Mucosa of descending colon (tissue), 3 donors: ENCODE results near the gene CAMK2D. TPM values are rescaled to one million over a fixed set of nuclear protein-coding genes. Genes with fewer than 3 reads are reported as not detected.

Experiments
- ATAC-seq: fragments of 200-7000 bp; cut with Tn5 transposase; one replicate; pipeline ENCODE4 v1.9.1; 2020; ENCODE audit warnings: mild to moderate bottlenecking, moderate library complexity
- DNase-seq, 3 donors: peaks; one replicate each; pipeline ENCODE4 v3.0.0-alpha.2; 2020
- H3K36me3 ChIP-seq: fragments of 200-600 bp; one replicate; pipeline ENCODE4 v1.8.0; 2021; ENCODE audit warnings: low read depth, mild to moderate bottlenecking
- H3K4me1 ChIP-seq: fragments of 200-600 bp; one replicate; pipeline ENCODE4 v1.8.0; 2021; ENCODE audit warnings: low read depth, mild to moderate bottlenecking
- H3K4me3 ChIP-seq: fragments of 200-600 bp; one replicate; pipeline ENCODE4 v1.8.0; 2021; ENCODE audit warnings: mild to moderate bottlenecking
- H3K9me3 ChIP-seq: fragments of 200-600 bp; one replicate; pipeline ENCODE4 v1.8.0; 2021; ENCODE audit warnings: mild to moderate bottlenecking
- intact Hi-C, 2 donors: fragments of 100-400 bp; cut with DNase I in 1 of 2; cut with micrococcal nuclease in 1 of 2; formaldehyde crosslinking; loops; one replicate each; pipeline versions ENCODE4 v1.11.0 to v1.11.1; 2022; cut with DNase I, micrococcal nuclease
- total RNA-seq, 3 donors: library from RNA; stranded (reverse); fragmentation: NEBNext Ultra II Directional in 2 of 3; extraction: Animal tissue kit (Norgen Biotek cat#: 25700) in 2 of 3; gene quantifications; one replicate each; pipeline versions ENCODE4 v1.2.1 to v1.2.4, GENCODE V29; 2021 to 2023
- TF ChIP-seq, protein P1 (sequence below): fragments of 200-600 bp; IDR thresholded peaks from one replicate; pipeline ENCODE4 v1.8.0; 2022; ENCODE audit warnings: antibody characterized with exemption, mild to moderate bottlenecking
- donor health status: DM: no; HTN: no; CAD: no; lungs with moderate emphysema.
- donor health status: DM: no; HTN: no; CAD: no.
- donor health status: DM: no; HTN: yes; CAD: no.

The CAMK2D gene
- total RNA-seq, 3 donors from 2014 or later = 59.8 to 83.0 (median 77.3) TPM

- ATAC-seq (no peak), DNase-seq (no peak)
- Histone ChIP-seq H3K4me1 (no peaks in the 10 kb centered on the region), H3K4me3 (no peak overlapping the region), H3K36me3 (no peaks in the 10 kb centered on the region), H3K9me3 (no peaks in the 10 kb centered on the region)
- TF ChIP-seq, protein P1, sequence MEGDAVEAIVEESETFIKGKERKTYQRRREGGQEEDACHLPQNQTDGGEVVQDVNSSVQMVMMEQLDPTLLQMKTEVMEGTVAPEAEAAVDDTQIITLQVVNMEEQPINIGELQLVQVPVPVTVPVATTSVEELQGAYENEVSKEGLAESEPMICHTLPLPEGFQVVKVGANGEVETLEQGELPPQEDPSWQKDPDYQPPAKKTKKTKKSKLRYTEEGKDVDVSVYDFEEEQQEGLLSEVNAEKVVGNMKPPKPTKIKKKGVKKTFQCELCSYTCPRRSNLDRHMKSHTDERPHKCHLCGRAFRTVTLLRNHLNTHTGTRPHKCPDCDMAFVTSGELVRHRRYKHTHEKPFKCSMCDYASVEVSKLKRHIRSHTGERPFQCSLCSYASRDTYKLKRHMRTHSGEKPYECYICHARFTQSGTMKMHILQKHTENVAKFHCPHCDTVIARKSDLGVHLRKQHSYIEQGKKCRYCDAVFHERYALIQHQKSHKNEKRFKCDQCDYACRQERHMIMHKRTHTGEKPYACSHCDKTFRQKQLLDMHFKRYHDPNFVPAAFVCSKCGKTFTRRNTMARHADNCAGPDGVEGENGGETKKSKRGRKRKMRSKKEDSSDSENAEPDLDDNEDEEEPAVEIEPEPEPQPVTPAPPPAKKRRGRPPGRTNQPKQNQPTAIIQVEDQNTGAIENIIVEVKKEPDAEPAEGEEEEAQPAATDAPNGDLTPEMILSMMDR = no peak
- intact Hi-C loops = no loop called here
Observed at GRCh38 chr4:113566015-113566795, 195.3 kb downstream of the CAMK2D start.

GRCh38 chr4:113565702-113566012, 195.9 kb downstream of the CAMK2D start:
- TF ChIP-seq, protein P1 = no peak
- no peak for DNase-seq
- no peak overlapping the region for H3K4me3 ChIP-seq
- H3K36me3 ChIP-seq = no peaks in the 10 kb centered on the region
- intact Hi-C loops = no loop called here
- no peak for ATAC-seq
- no peaks in the 10 kb centered on the region for H3K4me1 ChIP-seq
- H3K9me3 ChIP-seq = no peaks in the 10 kb centered on the region

- TF ChIP-seq, protein P1 = no peak
- no peak for DNase-seq
- intact Hi-C loops = no loop called here
- no peak overlapping the region for H3K4me3 ChIP-seq
- no peaks in the 10 kb centered on the region for H3K36me3 ChIP-seq
- ATAC-seq = no peak
- H3K9me3 ChIP-seq = no peaks in the 10 kb centered on the region
- no peaks in the 10 kb centered on the region for H3K4me1 ChIP-seq
Observed at GRCh38 chr4:113564493-113564892, 197.0 kb downstream of the CAMK2D start.

- intact Hi-C loops = no loop called here
- no peaks in the 10 kb centered on the region for H3K9me3 ChIP-seq
- TF ChIP-seq, protein P1 = no peak
- H3K36me3 ChIP-seq = no peaks in the 10 kb centered on the region
- no peaks in the 10 kb centered on the region for H3K4me1 ChIP-seq
- H3K4me3 ChIP-seq = no peak overlapping the region
- ATAC-seq (no peak), DNase-seq (no peak)
Observed at GRCh38 chr4:113563691-113564378, 197.7 kb downstream of the CAMK2D start.

- Histone ChIP-seq H3K9me3 (no peaks in the 10 kb centered on the region), H3K4me3 (no peak overlapping the region), H3K4me1 (peaks cover 3% of the 10 kb centered on the region), H3K36me3 (no peaks in the 10 kb centered on the region)
- ATAC-seq (peak; percentile 72), DNase-seq (no peak)
- intact Hi-C loops = no loop called here
- TF ChIP-seq, protein P1 = no peak
Observed at GRCh38 chr4:113561758-113562157, 199.8 kb downstream of the CAMK2D start.
